Glutamatergic neuron (in vitro differentiated cells): ENCODE data around the gene AHI1. TPM values are rescaled to one million over a fixed set of nuclear protein-coding genes. Genes with fewer than 3 reads are reported as not detected.

Experiments
- DNase-seq: peaks from one replicate; pipeline ENCODE4 v3.0.0; 2022
- H3K27ac Mint-ChIP-seq: one replicate; pipeline ENCODE4 v1.8.0; 2020; ENCODE audit warnings: mild to moderate bottlenecking, mixed read lengths, inconsistent platforms; ENCODE audit not compliant: unreplicated experiment
- H3K27me3 Mint-ChIP-seq: one replicate; pipeline ENCODE4 v1.8.0; 2020; ENCODE audit warnings: mild to moderate bottlenecking, moderate library complexity, mixed read lengths, inconsistent platforms; ENCODE audit not compliant: unreplicated experiment
- H3K36me3 Mint-ChIP-seq: one replicate; pipeline ENCODE4 v1.8.0; 2020; ENCODE audit warnings: mild to moderate bottlenecking, mixed read lengths, inconsistent platforms; ENCODE audit not compliant: unreplicated experiment
- H3K4me1 Mint-ChIP-seq: one replicate; pipeline ENCODE4 v1.8.0; 2020; ENCODE audit warnings: mild to moderate bottlenecking, low read depth, mixed read lengths, inconsistent platforms; ENCODE audit not compliant: unreplicated experiment
- H3K4me3 Mint-ChIP-seq: one replicate; pipeline ENCODE4 v1.8.0; 2020; ENCODE audit warnings: mild to moderate bottlenecking, mixed read lengths, inconsistent platforms; ENCODE audit not compliant: unreplicated experiment
- H3K9me3 Mint-ChIP-seq: one replicate; pipeline ENCODE4 v1.8.0; 2020; ENCODE audit warnings: mild to moderate bottlenecking, moderate library complexity, mixed read lengths, inconsistent platforms; ENCODE audit not compliant: unreplicated experiment
- CTCF ChIP-seq: fragments of 200-600 bp; sonication (generic); IDR thresholded peaks from one replicate; pipeline ENCODE4 v1.5.0; 2021; ENCODE audit not compliant: partially characterized antibody, unreplicated experiment
- total RNA-seq: library from RNA; stranded (reverse); fragmentation: NEBNext Ultra II Directional; extraction: Animal tissue kit (Norgen Biotek cat#: 25700); gene quantifications from one replicate; pipeline ENCODE4 v1.2.1, GENCODE V29; 2021; ENCODE audit not compliant: unreplicated experiment

AHI1 gene
- total RNA-seq, 1 donor from 2014 or later = 11.1 TPM

GRCh38 chr6:135329851-135330803 is 167.4 kb downstream of the AHI1 start:
- Mint-ChIP-seq H3K4me3 (no peak overlapping the region), H3K4me1 (no peaks in the 10 kb centered on the region), H3K27ac (no peak overlapping the region), H3K9me3 (peaks cover 2% of the 10 kb centered on the region), H3K36me3 (no peaks in the 10 kb centered on the region), H3K27me3 (no peaks in the 10 kb centered on the region)
- no peak for DNase-seq
- no peak for TF ChIP-seq CTCF

DNA sequence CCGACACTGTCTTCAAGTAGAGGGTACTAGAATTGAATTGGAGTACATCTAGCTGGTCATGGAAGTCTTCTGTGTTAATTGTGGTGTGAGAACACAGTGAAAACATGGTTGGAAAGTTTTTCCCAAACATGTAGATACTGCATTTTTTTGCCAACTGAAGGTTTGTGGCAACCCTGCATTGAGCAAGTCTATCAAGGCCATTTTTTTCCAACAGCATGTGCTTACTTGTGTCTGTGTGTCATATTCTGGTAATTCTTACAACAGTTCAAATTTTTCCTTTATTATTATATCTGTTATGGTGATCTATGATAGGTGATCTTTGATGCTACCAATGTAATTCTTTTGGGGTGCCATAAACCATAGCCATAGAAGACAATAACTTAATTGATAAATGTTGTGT is 169.4 kb downstream of the AHI1 start:
- no peaks in the 10 kb centered on the region for H3K27me3 Mint-ChIP-seq
- H3K4me1 Mint-ChIP-seq = no peaks in the 10 kb centered on the region
- no peak overlapping the region for H3K4me3 Mint-ChIP-seq
- H3K9me3 Mint-ChIP-seq = peaks cover 2% of the 10 kb centered on the region
- no peak for TF ChIP-seq CTCF
- no peak for DNase-seq
- H3K27ac Mint-ChIP-seq = no peak overlapping the region
- H3K36me3 Mint-ChIP-seq = no peaks in the 10 kb centered on the region

DNA sequence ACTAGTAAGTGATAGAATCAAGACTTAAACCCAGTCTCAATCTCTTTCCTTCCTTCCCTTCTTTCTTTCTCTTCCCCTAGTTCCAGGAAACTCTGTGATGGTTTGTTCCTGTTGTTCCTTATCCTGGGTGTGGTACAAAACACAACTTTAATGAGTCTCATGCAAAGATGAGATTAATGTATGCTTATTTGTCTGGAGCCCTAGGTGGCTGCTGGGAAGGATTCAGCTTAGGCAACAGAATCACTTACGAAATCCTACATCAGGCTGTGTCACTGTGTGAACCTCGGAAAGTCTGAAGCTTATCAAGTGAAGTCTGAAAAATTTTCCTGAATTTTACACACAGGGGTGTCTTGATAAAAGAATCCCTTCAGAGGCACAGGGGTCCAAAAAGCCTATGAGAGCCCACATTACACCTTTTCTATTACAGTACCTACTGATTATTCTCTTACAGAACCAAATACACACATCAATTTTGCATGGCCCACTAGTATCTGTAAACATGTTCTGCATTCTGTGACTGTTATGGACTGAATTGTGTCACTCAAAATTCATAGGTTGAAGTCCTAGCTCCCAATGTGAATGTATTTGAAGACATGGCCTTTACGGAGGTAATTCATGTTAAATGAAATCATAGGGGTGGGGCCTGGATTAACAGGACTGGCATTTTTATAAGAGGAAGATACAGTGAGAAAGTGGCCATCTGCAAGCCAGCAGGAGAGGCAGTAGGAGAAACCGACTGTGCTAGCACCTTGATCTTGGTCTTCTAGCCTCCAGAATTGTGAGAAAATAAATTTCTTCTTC is 171.7 kb downstream of the AHI1 start:
- Mint-ChIP-seq H3K4me1 (no peaks in the 10 kb centered on the region), H3K27me3 (no peaks in the 10 kb centered on the region), H3K9me3 (peaks cover 2% of the 10 kb centered on the region), H3K4me3 (no peak overlapping the region), H3K27ac (no peak overlapping the region), H3K36me3 (no peaks in the 10 kb centered on the region)
- TF ChIP-seq CTCF = no peak
- no peak for DNase-seq

DNA sequence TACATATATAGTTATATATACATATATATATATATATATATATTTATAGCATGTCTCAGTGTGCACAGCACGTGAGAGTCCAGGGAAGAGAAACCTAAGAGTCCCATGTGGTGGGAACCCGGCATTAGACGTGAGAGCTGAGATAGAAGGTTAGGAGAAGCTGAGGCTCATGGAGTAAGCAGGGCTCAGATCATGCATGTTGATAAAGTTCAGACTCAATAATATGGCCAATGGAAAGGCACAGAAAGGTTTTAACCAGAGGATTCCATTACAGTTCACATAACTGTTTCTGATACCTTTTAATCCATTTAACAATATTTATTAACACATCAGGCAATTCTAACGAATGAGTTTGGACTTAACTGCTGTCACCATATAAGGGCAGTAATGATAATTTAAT is 173.0 kb downstream of the AHI1 start:
- H3K9me3 Mint-ChIP-seq = peaks cover 2% of the 10 kb centered on the region
- H3K27ac Mint-ChIP-seq = no peak overlapping the region
- TF ChIP-seq CTCF = no peak
- no peaks in the 10 kb centered on the region for H3K27me3 Mint-ChIP-seq
- no peak overlapping the region for H3K4me3 Mint-ChIP-seq
- no peak for DNase-seq
- H3K4me1 Mint-ChIP-seq = no peaks in the 10 kb centered on the region
- no peaks in the 10 kb centered on the region for H3K36me3 Mint-ChIP-seq
